Bone marrow (tissue), 2 donors: ENCODE data around the gene PDE9A.

ENCODE experiments used
- DNase-seq, 2 donors: peaks; one replicate each; lab custom pipeline; 2025; lab: John Stamatoyannopoulos, UW

Gene PDE9A

DNA sequence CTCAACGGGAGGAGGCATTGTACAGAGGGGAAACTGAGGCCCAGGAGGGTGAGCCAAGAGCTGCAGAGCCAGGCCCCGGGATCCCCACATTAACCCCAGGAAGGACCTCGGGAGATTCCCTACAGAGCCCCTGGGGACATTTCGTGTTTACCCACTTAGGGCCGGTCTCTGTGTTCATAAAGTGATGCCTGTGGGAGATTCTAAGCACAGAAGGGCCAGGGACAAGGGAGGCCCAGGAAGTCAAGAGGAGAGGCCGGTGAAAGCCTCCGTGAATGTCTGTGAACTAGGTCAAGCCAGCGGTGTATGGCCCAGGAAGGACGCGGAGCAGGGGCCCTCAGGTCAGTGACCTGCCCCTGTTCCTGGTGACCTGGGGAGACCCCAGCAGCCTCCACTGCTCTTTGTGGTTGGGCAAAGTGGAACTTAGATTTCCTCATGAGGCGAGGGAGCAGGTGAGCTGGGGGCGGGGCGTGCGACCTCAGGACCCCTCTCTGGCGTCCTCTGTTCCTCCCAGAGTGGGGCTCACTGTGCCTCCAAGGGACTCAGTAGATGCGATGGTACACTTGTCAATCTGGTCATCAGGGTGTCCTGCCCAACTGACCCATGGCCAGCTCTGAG, 34.9 kb downstream of the PDE9A start:
- no peak for DNase-seq

DNA sequence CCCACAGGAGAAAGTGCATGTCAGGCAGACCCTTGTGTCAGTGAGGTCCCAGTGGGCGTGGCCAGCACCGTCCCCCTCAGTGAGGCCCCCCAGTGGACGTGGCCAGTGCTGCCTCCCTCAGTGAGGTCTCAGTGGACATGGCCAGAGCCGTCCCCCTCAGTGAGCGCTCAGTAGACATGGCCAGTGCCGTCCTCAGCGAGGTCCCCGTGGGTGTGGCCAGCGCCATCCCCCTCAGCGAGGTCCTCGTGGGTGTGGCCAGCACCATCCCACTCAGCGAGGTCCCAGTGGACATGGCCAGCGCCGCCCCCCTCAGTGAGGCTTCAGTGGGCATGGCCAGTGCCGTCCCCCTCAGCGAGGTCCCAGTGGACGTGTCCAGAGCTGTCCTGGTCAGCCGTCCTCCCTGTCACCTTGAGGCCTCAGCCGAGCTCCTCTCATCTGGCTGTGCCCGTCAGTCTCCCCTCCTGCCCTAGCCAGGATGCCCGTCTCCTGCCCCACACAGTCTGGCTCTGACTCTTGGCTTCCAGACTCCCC, 35.5 kb downstream of the PDE9A start:
- DNase-seq: no peak

DNA sequence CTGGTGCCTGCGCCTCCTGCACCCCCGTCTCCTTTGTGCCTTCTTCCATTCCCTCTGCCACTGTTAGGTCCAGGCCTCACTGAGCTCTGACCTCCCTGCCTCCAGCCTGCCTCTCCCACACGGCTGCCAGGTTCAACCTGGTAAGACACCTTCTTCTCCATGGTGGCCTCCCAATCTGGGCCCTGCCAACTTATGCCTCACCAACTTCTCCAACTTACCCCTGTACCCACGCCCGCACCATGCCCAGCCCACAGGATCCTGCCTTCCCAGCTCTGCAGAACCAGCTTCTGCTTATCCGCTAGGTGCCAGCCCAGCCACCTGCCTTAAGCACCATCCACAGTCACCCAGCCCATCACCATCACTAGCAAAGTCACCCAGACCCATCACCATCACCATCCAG, 37.2 kb downstream of the PDE9A start:
- no peak for DNase-seq

DNA sequence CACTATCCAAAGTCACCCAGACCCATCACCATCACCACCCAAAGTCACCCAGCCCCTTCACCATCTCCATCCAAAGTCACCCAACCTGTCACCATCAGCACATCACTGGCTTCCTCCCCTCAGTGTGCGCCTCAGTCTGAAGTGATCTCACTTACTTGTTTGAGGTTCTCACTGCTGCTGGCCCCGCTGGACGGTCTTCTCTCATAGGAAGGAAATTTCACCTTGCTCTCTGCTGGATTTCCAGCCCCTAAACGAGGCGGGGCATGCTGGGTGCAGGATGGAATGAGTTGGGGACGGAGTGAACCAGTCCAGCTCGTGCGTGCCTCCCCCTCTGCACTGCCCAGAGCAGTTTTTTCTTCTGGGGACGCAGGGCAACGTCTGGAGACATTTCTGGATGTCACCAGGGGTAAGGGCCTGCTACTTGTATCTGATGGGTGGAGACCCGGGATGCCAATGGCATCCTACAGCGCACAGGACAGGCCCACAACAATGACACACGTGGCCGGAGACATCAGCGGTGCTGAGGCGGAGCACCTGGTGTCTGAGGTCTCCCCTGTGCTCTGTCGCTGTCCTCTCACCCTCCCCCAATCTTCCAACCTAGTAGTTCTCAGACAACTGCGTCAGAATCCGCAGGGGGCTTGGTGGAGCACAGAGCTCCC, 38.6 kb downstream of the PDE9A start:
- DNase-seq: no peak

DNA sequence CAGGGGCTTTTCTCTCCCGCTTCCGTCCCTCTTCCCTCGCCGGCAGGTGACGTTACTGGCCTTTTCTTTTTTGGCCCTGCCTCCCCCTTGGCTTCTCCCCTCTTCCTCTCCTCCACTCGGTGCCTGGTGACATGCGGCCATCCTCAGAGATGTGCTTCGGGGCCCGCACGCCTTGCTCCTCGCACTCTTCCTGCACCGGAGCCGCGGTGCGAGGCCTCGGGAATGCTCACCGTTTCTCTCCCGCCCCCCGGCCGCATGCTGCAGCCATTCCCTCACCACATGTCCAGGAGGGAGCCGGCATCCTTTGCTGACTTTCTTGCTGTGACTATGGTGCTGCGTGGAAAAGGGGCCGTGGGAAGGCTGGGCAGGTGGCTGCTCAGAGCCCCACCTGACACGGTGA, 39.3 kb downstream of the PDE9A start:
- DNase-seq: no peak

DNA sequence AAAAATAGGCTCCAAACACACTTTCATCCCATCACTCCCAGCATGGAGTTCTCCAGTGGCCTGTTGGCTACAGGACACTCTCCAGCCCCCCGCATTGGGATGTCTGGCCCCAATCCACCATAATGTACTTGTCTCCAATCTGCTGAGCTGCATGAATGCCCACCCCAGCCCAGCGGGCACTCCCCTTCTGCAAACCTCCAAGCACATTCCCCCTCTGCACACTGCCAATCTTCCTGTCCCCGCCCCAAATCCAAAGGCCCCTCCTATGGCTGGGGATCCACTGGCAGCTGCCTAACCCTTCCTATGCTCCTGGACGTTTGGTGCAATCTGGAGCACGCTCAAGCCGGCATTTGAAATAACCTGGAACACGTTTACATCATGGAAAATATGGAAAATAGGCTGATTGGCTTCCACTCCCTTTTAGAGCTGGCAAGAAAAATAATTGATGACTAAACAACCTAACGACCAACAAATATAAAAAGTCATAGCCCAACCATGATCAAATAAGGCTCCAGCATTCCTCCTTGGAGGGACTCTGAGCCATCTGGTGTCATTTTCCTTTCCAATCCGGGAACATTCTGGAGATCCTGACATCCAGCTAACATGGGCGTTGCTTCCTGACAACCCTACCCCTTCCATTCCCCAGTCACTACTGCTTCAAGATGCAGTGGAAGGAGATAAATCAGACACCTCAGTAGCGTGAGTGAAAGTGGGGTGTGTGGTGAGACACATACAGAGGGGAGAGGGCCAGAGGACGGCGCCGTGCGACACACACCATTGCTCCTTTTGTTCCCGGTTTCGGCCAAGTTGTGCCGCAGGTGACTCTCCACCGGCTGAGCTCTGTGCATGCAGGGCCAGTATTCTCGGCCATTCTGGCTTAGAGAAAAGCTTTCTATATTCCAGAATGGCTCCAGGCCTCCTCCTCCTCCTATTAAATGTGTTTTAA, 41.6 kb downstream of the PDE9A start:
- no peak for DNase-seq

DNA sequence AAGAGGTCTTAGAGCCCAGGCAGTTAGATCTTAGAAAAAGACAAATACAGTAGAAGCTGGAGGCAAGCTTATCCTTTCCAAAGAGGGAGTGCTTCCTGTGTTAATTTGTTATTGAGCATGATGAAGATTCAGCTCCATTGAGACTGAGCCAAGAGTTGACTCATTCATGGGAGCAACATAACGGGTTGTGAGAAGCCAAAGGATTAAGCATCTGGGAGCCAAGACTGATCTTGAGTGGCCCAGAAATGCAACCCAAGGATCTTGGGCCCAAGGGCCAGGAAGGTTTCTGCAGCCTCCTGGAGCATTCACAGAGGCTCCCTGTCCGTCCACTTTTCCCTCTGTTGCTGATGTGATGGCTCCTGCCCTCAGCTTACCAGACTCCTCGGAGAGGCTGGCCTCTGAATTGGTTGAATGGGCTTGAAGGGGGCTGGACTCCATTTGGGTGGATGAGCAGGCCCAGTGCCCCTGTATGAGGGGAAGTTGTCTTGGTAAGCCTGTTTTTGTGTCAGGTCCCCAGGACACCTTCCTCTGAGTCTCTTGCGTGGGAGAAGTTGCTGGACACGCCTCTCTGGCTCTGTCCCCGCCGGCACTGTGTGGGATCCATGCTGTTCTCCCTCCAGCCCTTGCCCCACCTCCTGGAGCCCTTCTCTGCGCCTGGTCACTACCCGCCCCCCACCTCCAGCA, 42.4 kb downstream of the PDE9A start:
- DNase-seq: no peak

DNA sequence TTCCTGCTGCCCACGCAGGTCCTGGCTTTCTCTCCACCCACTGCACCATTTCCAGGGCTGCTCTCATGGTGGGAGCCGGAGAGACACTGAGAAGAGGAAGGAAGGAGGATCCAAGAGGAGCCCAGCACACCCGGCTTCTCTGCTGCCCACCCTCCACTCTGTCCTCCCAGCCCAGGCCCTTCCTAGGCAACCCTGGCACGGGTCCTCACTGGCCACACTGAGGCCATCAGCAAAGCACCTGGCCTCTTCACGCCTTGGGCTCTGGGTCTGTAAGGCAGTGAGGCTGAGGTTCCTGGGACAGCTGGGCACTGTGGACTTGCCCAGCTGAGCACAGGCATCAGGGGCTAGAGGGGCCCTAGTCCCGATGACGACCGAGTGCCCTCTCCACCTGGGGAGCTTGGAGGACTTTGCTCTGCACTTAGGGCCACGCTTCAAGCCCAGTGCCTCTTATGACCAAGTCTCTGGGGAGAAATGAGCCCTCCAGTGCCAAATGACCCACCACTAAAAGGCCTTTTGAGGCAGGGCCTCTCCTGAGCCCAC, 43.1 kb downstream of the PDE9A start:
- no peak for DNase-seq

DNA sequence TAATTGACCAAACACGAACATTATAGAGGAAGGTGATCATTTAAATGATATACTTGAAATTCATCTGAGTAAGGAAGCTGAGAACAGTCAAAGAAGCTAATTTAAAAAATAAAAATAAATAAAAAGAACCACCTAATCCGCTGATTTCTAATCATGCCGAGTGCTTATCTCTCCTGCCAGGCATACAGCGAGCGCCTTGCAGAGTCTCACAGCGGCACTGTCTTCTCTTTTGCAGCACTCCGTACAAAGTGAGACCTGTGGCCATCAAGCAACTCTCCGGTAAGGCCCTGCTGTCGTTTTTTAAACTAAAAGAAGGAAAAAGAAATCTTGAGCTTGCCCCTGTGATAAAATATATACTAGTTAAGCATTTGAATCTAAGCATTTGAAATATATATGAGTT, 45.3 kb downstream of the PDE9A start:
- DNase-seq: no peak

DNA sequence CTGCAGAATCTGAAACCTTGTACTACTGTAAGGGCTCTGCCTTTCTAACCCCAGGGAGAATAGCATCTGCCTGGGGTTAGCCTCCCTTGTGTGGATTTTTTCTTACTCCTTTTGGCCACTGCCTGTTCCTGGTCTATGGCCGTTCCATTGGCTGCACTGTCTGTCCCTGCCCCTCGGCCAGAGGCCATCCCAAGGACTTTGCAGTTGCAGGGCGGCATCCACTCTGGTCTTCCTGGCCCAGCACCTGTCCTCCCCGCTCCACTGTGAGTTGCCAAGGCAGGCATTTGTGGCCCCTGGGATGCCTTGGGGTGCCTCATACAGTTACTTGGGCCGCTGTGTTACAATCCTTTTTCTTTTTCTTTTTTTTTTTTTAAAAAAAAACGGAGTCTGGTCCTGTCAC, 45.8 kb downstream of the PDE9A start:
- DNase-seq: no peak

DNA sequence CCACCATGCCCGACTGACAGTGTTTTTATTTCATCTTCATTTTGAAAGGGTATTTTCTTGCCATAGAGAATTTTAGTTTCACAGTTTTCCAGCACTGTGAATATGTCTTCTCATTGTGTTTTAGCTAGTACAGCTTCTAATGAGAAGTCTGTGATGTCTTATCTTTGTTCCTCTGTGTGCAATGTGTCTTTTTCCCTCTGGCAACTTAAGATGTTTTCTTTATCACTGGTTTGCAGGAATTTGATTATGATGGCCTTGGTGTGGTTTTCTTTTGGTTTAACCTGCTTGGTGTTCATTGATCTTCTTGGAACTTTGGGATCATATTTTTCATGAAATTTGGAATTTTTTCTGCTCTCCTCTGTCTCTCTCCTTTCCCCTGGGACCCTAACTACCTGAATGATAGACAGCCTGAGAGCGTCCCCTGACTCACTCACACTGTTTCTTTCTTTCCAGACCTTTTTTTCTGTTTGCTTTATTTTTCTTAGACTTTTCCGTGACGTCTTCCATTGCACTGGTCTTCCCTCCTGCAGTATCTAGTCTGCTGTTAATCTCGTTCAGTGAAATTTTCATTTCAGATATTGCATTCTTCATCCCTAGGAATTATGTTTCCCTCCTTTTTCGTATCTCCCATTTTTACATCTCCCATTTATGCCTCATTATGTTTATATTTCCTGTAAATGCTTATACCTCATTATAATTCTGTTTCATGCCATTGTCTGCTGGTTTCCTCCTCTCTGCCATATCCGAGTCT, 48.5 kb downstream of the PDE9A start:
- DNase-seq: no peak

DNA sequence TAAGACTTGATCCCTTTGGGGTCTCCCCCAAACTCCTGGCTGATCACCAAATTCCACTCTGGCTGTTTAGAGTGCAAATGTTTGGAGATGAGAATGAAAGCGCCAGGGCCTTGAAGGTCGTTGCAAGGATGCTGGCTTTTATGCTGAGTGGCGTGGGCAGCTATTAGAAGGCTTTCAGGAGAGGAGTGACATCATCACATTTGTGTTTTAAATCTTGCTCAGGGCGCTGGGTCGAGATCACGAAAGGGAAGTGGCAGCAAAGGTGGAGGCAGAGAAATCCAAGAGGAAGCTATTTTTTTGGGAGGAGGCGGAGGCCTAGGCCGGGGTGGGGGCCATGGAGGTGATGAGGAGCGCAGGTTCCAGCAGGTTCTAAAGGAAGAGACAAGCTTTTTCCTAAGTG, 49.3 kb downstream of the PDE9A start:
- DNase-seq: no peak

DNA sequence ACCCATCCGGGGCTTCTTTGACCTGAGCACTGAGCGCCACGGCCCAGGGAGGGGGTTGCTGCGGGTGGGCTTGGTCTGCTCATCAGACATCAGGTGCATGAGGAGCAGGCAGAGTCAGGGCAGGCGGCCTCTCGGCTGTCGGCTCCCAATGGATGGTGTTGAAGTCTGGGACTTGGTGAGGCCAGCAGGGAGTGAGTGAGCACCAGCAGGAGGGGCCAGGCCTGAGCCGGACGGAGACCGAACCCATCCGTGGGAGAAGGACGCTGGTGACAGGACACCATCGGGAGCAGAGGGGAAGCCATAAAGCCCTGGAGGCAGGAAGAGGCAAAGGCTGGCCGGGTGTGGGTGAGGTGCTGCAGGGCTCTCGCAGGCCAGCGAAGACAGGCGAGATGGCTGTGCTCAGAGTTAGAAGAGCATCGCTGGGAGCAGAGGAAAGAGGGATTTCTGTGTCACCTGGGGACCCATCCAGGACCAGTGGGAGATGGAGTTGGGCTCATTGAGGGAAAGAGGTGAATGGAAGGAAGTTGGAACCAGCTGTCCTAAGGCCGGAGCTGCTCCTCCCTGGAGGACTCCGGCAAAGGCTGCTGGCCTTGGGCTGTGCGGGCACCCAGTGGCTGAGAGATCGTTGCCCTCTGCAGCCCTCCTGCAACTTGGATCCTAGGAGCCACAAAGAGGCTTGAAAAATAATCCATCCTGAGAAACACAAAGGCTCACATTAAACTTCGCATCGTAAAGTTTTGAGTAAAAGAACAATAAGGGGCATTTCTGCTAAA, 49.9 kb downstream of the PDE9A start:
- no peak for DNase-seq

DNA sequence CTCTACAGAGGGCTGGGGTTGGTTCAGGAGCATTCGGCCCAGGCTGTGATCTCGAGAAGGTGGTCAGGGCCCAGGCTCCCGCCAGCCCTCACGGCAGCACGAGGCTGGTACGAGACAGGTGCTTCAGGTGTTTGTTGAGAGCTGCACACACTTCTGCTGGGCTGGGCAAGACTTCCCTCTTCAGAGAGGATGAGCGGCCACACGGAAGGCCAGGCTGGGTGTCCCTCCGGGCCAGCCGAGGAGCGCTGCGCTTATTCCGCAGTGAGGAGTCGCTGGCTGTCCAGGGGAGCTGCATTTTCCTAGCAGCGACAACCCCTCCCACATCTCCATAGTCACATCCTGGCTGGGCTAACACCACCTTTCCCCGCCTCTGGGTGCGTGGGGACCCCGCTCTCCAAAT, 50.5 kb downstream of the PDE9A start:
- no peak for DNase-seq

DNA sequence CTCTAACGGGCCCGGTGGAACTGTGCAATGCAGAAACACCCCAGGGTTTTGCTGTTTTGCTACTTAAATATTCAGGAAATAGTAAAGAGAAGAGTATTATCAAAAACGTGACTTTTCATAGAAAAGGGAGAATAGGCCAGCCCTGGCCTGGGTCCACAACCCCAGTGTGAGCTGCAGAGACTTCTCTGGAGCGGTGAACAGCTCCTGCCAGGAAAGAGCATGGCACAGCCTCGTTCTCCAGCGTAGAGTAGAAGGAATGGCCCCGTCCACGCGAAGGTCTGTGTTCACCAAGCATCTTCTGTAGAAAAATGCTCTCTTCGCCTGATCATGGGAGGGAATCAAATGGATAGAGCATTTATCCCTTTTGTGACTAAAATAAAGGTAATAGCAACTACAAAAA, 51.4 kb downstream of the PDE9A start:
- no peak for DNase-seq

DNA sequence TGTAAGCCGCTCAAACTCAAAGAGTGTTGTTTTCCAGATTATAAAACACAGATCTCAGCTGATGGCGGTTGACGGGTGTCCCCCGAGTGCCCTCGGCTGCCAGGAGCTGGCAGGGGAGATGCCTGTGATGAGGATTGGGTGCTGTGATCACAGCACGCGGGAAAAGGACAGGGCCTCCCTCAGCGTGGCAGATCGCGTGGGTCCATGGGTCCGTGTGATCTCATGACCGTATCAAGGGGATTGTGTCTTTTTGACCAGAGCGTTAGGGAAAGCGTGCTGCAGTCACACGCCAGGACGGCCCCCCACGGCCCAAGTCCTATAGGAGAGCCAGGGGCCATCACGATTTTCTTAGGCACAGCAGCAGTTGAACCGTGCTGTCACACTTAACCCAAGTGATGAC, 51.9 kb downstream of the PDE9A start:
- no peak for DNase-seq

DNA sequence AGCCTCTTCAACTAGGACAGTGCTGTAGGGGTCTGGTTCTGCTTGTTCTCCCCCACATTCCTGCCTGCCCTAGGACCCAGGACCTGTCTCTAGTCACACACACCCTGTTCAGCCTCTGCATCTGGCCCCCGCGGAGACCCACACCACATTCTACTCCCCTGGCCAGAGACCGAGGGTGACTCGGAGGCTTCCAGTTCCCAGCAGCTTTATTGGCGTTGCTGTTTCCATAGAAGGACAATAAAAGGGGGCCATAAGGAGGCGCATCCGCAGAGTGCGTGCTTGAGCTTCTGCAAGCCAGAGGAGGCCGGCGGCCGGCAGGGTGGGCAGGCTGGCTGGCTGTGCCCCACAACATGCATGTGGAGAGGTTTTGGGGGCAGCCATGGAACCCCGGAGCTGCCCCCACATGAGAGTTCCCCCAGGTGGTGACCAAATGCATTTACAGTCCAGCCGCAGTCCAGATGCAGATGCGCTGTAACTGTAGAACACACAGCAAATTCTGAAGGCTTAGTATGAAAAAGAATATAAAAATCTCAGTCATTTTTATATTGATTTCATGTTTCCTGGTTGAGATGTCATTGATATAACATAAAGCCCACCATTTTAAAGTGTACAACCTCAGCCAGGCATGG, 52.4 kb downstream of the PDE9A start:
- no peak for DNase-seq

DNA sequence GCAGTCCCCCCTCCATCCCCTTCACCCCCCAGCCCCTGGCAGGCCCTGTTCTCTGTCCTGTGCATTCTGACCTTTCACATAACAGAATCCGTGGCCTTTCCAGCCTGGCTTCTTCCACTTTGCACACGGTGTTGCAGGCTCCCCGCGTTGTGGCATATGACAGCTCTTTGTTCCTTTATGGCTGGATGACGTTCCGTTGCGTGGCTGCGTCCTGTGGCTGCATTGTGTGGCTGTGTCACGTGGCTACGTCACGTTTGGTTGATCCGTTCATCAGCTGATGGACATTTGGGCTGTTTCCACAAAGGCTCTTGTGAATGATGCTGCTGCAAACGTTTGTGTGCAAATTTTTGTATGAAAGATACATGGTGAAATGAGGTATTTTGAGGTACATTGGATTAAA, 53.3 kb downstream of the PDE9A start:
- DNase-seq: no peak

DNA sequence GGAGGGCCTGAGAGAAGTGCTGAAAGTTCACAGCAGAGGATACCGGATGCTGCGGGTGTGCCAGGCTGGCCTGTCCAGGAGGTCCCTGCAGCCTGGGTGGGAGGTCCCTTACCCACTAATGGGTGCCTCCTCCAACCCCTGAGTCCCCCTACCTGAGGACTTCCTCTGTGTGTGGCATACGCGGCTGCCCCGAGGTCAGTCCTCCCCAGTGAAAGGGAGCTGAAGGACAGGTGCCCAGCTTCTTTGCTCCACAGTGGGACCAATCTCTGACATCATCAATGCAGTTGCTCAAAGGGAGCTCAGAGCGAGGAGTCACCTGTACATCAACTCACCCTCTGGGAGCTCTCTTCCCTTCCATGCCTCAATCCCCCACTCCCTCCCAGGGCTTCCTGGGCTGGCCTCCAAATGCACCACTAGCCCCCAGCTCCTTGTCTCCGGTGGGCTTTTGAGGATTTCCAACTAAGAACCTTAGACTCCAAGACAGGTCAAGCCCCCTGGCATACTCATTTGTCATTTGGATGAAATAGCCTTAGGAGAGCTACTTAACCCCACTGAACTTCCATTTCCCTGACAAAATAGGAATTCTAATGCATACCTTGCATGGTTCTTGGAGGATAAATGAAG, 53.9 kb downstream of the PDE9A start:
- no peak for DNase-seq

DNA sequence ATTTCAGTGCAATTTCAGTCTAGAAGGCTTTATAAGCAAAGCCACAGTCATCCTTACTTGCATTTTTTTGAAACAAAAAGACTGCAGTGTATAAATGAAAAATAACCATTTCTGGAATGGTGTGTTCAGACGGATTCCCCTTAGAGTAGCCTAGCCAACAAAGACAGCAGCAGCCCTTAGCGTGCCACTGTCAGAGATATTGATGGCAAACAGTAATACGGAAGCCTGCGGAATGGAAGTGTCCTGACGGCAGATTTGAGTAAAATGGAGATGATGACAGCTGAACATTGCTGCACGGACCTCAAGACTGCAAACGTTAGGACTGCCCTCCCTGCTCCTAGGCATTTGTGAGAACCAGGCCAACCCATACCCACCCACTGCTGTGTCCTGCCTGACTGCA, 54.7 kb downstream of the PDE9A start:
- no peak for DNase-seq
